Astrocyte (in vitro differentiated cells and primary cell): ENCODE results near the gene TXLNB. TPM values are rescaled to one million over a fixed set of nuclear protein-coding genes. Genes with fewer than 3 reads are reported as not detected.

Experiments
- DNase-seq: peaks from one replicate; pipeline ENCODE4 v3.0.0-alpha.2; 2010; ENCODE audit warnings: low read depth
- FAIRE-seq: peaks from 2 replicates; lab custom pipeline; 2011; peaks lifted over from hg19 to GRCh38; lab: Jason Lieb, UNC
- H2AFZ ChIP-seq: 2 replicates; pipeline ENCODE4 v1.6.0; 2012; ENCODE audit warnings: low read depth, low read length, inconsistent platforms
- H3K27ac ChIP-seq: 2 replicates; pipeline ENCODE4 v1.5.1; 2011; ENCODE audit warnings: low read depth, low read length, inconsistent platforms
- H3K27me3 ChIP-seq: 2 replicates; pipeline ENCODE4 v1.6.0; 2011; ENCODE audit warnings: low read length, inconsistent platforms; ENCODE audit not compliant: insufficient read depth
- H3K36me3 ChIP-seq: 2 replicates; pipeline ENCODE4 v1.5.1; 2011; ENCODE audit warnings: low read length, inconsistent platforms; ENCODE audit not compliant: insufficient read depth
- H3K4me1 ChIP-seq: 2 replicates; pipeline ENCODE4 v1.5.1; 2011; ENCODE audit warnings: low read length, inconsistent platforms; ENCODE audit not compliant: insufficient read depth
- H3K4me2 ChIP-seq: 2 replicates; pipeline ENCODE4 v1.6.0; 2012; ENCODE audit warnings: low read length, inconsistent platforms
- H3K4me3 ChIP-seq: 2 replicates; pipeline ENCODE4 v1.5.1; 2011; ENCODE audit warnings: low read depth, mild to moderate bottlenecking, low read length, inconsistent platforms; ENCODE audit not compliant: insufficient read depth
- H3K79me2 ChIP-seq: 2 replicates; pipeline ENCODE4 v1.6.0; 2012; ENCODE audit warnings: mild to moderate bottlenecking, low read length, inconsistent platforms; ENCODE audit not compliant: insufficient read depth
- H3K9ac ChIP-seq: 2 replicates; pipeline ENCODE4 v1.6.0; 2012; ENCODE audit warnings: mild to moderate bottlenecking, low read length, inconsistent platforms
- H3K9me3 ChIP-seq: 2 replicates; pipeline ENCODE4 v1.5.1; 2012; ENCODE audit warnings: low read depth, mild to moderate bottlenecking, low read length, inconsistent platforms; ENCODE audit not compliant: insufficient read depth
- H4K20me1 ChIP-seq: 2 replicates; pipeline ENCODE4 v1.6.0; 2012; ENCODE audit warnings: low read length, inconsistent platforms; ENCODE audit not compliant: insufficient read depth
- H3K27ac Mint-ChIP-seq: one replicate; pipeline ENCODE4 v1.8.0; 2021; ENCODE audit warnings: mild to moderate bottlenecking, mixed read lengths; ENCODE audit not compliant: unreplicated experiment
- H3K27me3 Mint-ChIP-seq: one replicate; pipeline ENCODE4 v1.8.0; 2021; ENCODE audit warnings: low read depth, mixed read lengths; ENCODE audit not compliant: unreplicated experiment
- H3K36me3 Mint-ChIP-seq: one replicate; pipeline ENCODE4 v1.8.0; 2021; ENCODE audit warnings: low read depth, mixed read lengths; ENCODE audit not compliant: unreplicated experiment
- H3K4me1 Mint-ChIP-seq: one replicate; pipeline ENCODE4 v1.8.0; 2021; ENCODE audit warnings: low read depth, mixed read lengths; ENCODE audit not compliant: unreplicated experiment
- H3K4me3 Mint-ChIP-seq: one replicate; pipeline ENCODE4 v1.8.0; 2021; ENCODE audit warnings: mild to moderate bottlenecking, moderate library complexity, mixed read lengths; ENCODE audit not compliant: unreplicated experiment
- H3K9me3 Mint-ChIP-seq: one replicate; pipeline ENCODE4 v1.8.0; 2021; ENCODE audit warnings: mild to moderate bottlenecking, mixed read lengths; ENCODE audit not compliant: unreplicated experiment
- EZH2 ChIP-seq: IDR thresholded peaks from 2 replicates; pipeline ENCODE4 v1.6.1; 2012; ENCODE audit warnings: mild to moderate bottlenecking, low read length, inconsistent platforms; ENCODE audit not compliant: insufficient read depth
- total RNA-seq: library from RNA; stranded (reverse); gene quantifications from 2 replicates; pipeline ENCODE4 v1.2.1, GENCODE V29; 2021
- TF ChIP-seq, protein P1 (sequence below): IDR thresholded peaks from 2 replicates; pipeline ENCODE4 v1.5.1; 2011; ENCODE audit warnings: low read depth, mild to moderate bottlenecking, inconsistent platforms, low read length, moderate library complexity; ENCODE audit not compliant: insufficient read depth

Gene TXLNB
- total RNA-seq, 1 donor from 2014 or later: 0.57 TPM

DNA sequence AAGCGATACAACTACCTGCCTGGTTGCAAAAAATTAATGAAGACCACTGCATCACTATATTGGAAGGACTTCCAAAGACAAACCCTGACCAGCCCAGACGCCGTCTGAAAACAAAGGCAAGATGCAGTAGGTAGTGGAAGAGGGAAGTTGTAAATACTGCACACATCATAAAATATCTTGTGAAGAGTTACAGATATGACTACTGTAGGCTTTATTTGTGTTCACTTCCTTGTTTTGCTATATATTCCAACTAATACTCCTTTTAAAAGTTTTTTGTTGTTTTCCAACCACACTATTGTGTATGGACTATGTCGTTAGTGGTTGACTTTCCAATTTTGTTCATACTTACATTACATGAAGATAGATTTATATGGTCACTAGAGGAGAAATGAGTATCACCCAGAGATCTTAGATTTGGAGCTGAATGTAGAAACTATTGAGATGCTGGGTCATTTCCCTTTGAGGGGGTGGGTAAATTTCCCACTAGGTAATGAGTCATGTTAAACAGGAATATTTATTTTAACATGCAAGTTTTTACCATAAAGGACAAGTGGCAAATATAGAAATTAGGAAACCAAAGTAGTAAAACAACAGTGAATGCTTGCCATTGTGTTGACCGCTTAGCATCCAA lies 16.6 kb upstream of the TXLNB start:
- H3K79me2 ChIP-seq: no peaks in the 10 kb centered on the region
- H2AFZ ChIP-seq: no peak overlapping the region
- H3K4me3 ChIP-seq: no peak overlapping the region
- TF ChIP-seq EZH2: no peak
- TF ChIP-seq, protein P1, sequence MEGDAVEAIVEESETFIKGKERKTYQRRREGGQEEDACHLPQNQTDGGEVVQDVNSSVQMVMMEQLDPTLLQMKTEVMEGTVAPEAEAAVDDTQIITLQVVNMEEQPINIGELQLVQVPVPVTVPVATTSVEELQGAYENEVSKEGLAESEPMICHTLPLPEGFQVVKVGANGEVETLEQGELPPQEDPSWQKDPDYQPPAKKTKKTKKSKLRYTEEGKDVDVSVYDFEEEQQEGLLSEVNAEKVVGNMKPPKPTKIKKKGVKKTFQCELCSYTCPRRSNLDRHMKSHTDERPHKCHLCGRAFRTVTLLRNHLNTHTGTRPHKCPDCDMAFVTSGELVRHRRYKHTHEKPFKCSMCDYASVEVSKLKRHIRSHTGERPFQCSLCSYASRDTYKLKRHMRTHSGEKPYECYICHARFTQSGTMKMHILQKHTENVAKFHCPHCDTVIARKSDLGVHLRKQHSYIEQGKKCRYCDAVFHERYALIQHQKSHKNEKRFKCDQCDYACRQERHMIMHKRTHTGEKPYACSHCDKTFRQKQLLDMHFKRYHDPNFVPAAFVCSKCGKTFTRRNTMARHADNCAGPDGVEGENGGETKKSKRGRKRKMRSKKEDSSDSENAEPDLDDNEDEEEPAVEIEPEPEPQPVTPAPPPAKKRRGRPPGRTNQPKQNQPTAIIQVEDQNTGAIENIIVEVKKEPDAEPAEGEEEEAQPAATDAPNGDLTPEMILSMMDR: no peak
- H3K9me3 Mint-ChIP-seq: no peaks in the 10 kb centered on the region
- H3K4me2 ChIP-seq: peak overlapping the region; percentile 5
- H3K27ac ChIP-seq: no peak overlapping the region
- H3K27me3 ChIP-seq: no peaks in the 10 kb centered on the region
- no peak overlapping the region for H3K27ac Mint-ChIP-seq
- peaks cover 4% of the 10 kb centered on the region for H3K4me1 ChIP-seq
- H3K9ac ChIP-seq: no peak overlapping the region
- FAIRE-seq (no peak), DNase-seq (peak; percentile 46)
- peaks cover 7% of the 10 kb centered on the region for H3K4me1 Mint-ChIP-seq
- no peak overlapping the region for H3K4me3 Mint-ChIP-seq
- no peaks in the 10 kb centered on the region for H3K36me3 ChIP-seq
- H3K27me3 Mint-ChIP-seq: no peaks in the 10 kb centered on the region
- H3K36me3 Mint-ChIP-seq: no peaks in the 10 kb centered on the region
- H4K20me1 ChIP-seq: no peaks in the 10 kb centered on the region
- no peaks in the 10 kb centered on the region for H3K9me3 ChIP-seq

DNA sequence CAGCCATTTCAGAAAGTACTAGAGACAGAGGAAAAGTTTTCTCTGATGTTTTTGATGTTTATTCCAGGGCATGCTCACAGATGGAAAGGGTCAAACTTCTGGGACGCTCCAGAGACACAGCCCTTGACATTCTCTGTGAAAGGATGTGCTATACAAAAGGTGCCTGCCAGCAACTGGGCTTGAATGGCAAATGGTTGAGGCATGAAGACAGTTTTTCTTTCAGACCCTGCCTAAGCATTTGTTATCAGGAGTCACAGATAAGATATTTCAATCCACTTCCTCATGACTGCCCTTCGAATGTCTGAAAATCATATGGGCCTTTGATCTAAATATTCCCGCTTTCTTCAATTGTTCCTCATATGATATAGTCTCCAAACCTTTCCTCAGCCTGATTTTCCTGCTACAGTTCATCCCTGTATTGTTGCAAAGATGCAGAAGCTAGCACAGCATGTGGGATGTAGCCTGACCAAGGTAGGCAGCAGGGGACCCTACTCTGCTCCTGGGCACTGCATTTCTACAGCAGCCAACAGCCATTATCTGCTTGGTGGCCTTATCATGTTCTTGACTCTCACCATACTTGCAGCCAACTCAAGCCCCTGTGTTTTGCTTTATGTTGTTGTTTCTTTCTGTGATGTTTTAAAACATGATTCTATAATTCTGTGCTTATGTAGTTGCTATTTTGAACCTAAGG lies 14.6 kb upstream of the TXLNB start:
- no peaks in the 10 kb centered on the region for H3K36me3 ChIP-seq
- Mint-ChIP-seq H3K4me1 (peaks cover 7% of the 10 kb centered on the region), H3K4me3 (no peak overlapping the region), H3K36me3 (no peaks in the 10 kb centered on the region), H3K27ac (no peak overlapping the region), H3K9me3 (no peaks in the 10 kb centered on the region), H3K27me3 (no peaks in the 10 kb centered on the region)
- no peak for TF ChIP-seq EZH2
- TF ChIP-seq, protein P1: no peak
- H3K4me1 ChIP-seq: peaks cover 4% of the 10 kb centered on the region
- H2AFZ ChIP-seq: no peak overlapping the region
- no peak overlapping the region for H3K27ac ChIP-seq
- H3K9me3 ChIP-seq: no peaks in the 10 kb centered on the region
- H3K4me2 ChIP-seq: no peak overlapping the region
- DNase-seq: no peak
- no peak overlapping the region for H3K9ac ChIP-seq
- no peak overlapping the region for H3K4me3 ChIP-seq
- H4K20me1 ChIP-seq: no peaks in the 10 kb centered on the region
- FAIRE-seq: no peak
- no peaks in the 10 kb centered on the region for H3K27me3 ChIP-seq
- no peaks in the 10 kb centered on the region for H3K79me2 ChIP-seq

DNA sequence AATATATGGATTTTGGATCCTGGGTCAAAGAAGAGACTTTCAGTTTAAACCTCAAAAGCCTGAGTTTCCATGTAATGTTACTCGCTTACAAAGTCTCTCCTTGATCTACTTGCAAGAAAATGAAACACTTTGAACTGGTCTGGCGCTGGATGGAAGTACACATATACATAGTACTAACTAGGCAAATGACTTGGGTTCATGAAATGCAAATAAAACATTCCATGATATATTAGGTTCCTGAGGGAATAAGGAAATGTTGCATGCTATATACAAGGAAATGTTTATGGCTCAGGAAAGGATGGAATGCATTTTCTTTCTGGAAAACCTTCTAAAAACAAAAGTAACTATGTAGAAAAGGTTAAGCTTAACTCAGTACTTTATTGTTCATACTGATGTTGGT lies 11.4 kb upstream of the TXLNB start:
- no peak for FAIRE-seq
- no peak for TF ChIP-seq EZH2
- TF ChIP-seq, protein P1: no peak
- Histone ChIP-seq H3K36me3 (no peaks in the 10 kb centered on the region), H2AFZ (no peak overlapping the region), H3K79me2 (no peaks in the 10 kb centered on the region), H3K9me3 (no peaks in the 10 kb centered on the region), H3K4me2 (no peak overlapping the region), H4K20me1 (no peaks in the 10 kb centered on the region), H3K4me1 (no peaks in the 10 kb centered on the region), H3K4me3 (no peak overlapping the region), H3K9ac (no peak overlapping the region), H3K27ac (no peak overlapping the region), H3K27me3 (no peaks in the 10 kb centered on the region)
- H3K27me3 Mint-ChIP-seq: peaks cover 2% of the 10 kb centered on the region
- DNase-seq: no peak
- peaks cover 4% of the 10 kb centered on the region for H3K4me1 Mint-ChIP-seq
- no peaks in the 10 kb centered on the region for H3K9me3 Mint-ChIP-seq
- no peaks in the 10 kb centered on the region for H3K36me3 Mint-ChIP-seq
- H3K27ac Mint-ChIP-seq: no peak overlapping the region
- H3K4me3 Mint-ChIP-seq: no peak overlapping the region
